MCF 10A (cell line): Measurements from ENCODE around the gene RGS16. TPM values are rescaled to one million over a fixed set of nuclear protein-coding genes. Genes with fewer than 3 reads are reported as not detected.

Experiments used
- BruUV-seq: library from RNA; stranded (reverse); fragments of 400-500 nt; replicated peaks from 2 replicates; lab custom pipeline; 2021; lab: Mats Ljungman, UMichigan
- CTCF ChIA-PET: fragments of 300-600 bp; sonication (Branson Sonifier 250); formaldehyde crosslinking; extraction: SDS; loops from one replicate; lab custom pipeline; 2021; ENCODE audit warnings: antibody characterized with exemption, inconsistent platforms; lab: Yijun Ruan, JAX
- POLR2A ChIA-PET: fragments of 300-600, 350-650 bp; sonication (Branson Sonifier 250); formaldehyde crosslinking; extraction: SDS; loops from one replicate; lab custom pipeline; 2020; ENCODE audit warnings: antibody characterized with exemption, inconsistent platforms; lab: Yijun Ruan, JAX
- DNase-seq: peaks from one replicate; pipeline ENCODE4 v3.0.0-alpha.2; 2018; ENCODE audit not compliant: unreplicated experiment
- H3K27ac Mint-ChIP-seq: one replicate; pipeline ENCODE4 v1.8.0; 2022; ENCODE audit warnings: mild to moderate bottlenecking, low read depth, mixed read lengths; ENCODE audit not compliant: unreplicated experiment
- H3K27me3 Mint-ChIP-seq: one replicate; pipeline ENCODE4 v1.8.0; 2022; ENCODE audit warnings: mixed read lengths; ENCODE audit not compliant: insufficient read depth, unreplicated experiment
- H3K36me3 Mint-ChIP-seq: one replicate; pipeline ENCODE4 v1.8.0; 2022; ENCODE audit warnings: mild to moderate bottlenecking, moderate library complexity, mixed read lengths; ENCODE audit not compliant: insufficient read depth, unreplicated experiment
- H3K4me1 Mint-ChIP-seq: one replicate; pipeline ENCODE4 v1.8.0; 2022; ENCODE audit warnings: mixed read lengths; ENCODE audit not compliant: insufficient read depth, unreplicated experiment
- H3K4me3 Mint-ChIP-seq: one replicate; pipeline ENCODE4 v1.8.0; 2022; ENCODE audit warnings: mild to moderate bottlenecking, moderate library complexity, mixed read lengths; ENCODE audit not compliant: unreplicated experiment
- H3K9me3 Mint-ChIP-seq: one replicate; pipeline ENCODE4 v1.8.0; 2022; ENCODE audit warnings: mixed read lengths; ENCODE audit not compliant: unreplicated experiment
- CTCF ChIP-seq: fragments of 200-600 bp; IDR thresholded peaks from one replicate; pipeline ENCODE4 v1.8.0; 2022; ENCODE audit warnings: antibody characterized with exemption, mild to moderate bottlenecking; ENCODE audit not compliant: unreplicated experiment
- intact Hi-C: fragments of 100-400 bp; cut with micrococcal nuclease; formaldehyde crosslinking; loops from 2 replicates; pipeline ENCODE4 v1.14.1; 2022
- total RNA-seq: library from RNA; stranded (reverse); gene quantifications from 2 replicates; pipeline ENCODE4 v1.2.3, GENCODE V29; 2022

The RGS16 gene
- total RNA-seq, 1 experiment from 2014 or later: 13.7 TPM

- TF ChIP-seq CTCF: no peak
- Mint-ChIP-seq H3K4me3 (no peak overlapping the region), H3K27me3 (no peaks in the 10 kb centered on the region), H3K4me1 (peaks cover 8% of the 10 kb centered on the region), H3K36me3 (no peaks in the 10 kb centered on the region), H3K27ac (no peak overlapping the region), H3K9me3 (no peaks in the 10 kb centered on the region)
- no peak for DNase-seq
- POLR2A ChIA-PET: interaction anchor here (0.6 kb wide), 1 partner anchor 35 kb away, joined by 3 read pairs; no protein-coding TSS in a partner anchor
- BruUV-seq: no TSS peak
- CTCF ChIA-PET: interaction anchor here (0.9 to 1.3 kb wide), 2 partner anchors 24 to 43 kb away, joined by 3 to 5 read pairs; no protein-coding TSS in a partner anchor
- intact Hi-C loops: no loop called here
Observed at GRCh38 chr1:182639330-182639729, 35.1 kb upstream of the RGS16 start.

GRCh38 chr1:182637769-182638168, 33.6 kb upstream of the RGS16 start:
- no peak for TF ChIP-seq CTCF
- H3K9me3 Mint-ChIP-seq: no peaks in the 10 kb centered on the region
- no peak for DNase-seq
- ChIA-PET POLR2A (no interaction called here), CTCF (interaction anchor here (0.6 to 1.0 kb wide), 4 partner anchors 37 to 1005 kb away, joined by 3 to 4 read pairs (median 3); no protein-coding TSS in a partner anchor)
- BruUV-seq: no TSS peak
- H3K27ac Mint-ChIP-seq: no peak overlapping the region
- no peaks in the 10 kb centered on the region for H3K4me1 Mint-ChIP-seq
- intact Hi-C loops: no loop called here
- H3K36me3 Mint-ChIP-seq: no peaks in the 10 kb centered on the region
- no peak overlapping the region for H3K4me3 Mint-ChIP-seq
- no peaks in the 10 kb centered on the region for H3K27me3 Mint-ChIP-seq

GRCh38 chr1:182635871-182636270, 31.7 kb upstream of the RGS16 start:
- no peak for TF ChIP-seq CTCF
- Mint-ChIP-seq H3K4me1 (peaks cover 4% of the 10 kb centered on the region), H3K9me3 (no peaks in the 10 kb centered on the region), H3K27me3 (no peaks in the 10 kb centered on the region), H3K27ac (no peak overlapping the region), H3K36me3 (no peaks in the 10 kb centered on the region), H3K4me3 (no peak overlapping the region)
- CTCF ChIA-PET: no interaction called here
- POLR2A ChIA-PET: interaction anchor here (1.1 kb wide), 1 partner anchor 25 kb away, joined by 4 read pairs; no protein-coding TSS in a partner anchor
- DNase-seq: no peak
- intact Hi-C loops: no loop called here
- BruUV-seq: no TSS peak

GRCh38 chr1:182634306-182635072, 30.3 kb upstream of the RGS16 start:
- Mint-ChIP-seq H3K4me1 (peaks cover 7% of the 10 kb centered on the region), H3K9me3 (no peaks in the 10 kb centered on the region), H3K27ac (no peak overlapping the region), H3K36me3 (no peaks in the 10 kb centered on the region), H3K27me3 (no peaks in the 10 kb centered on the region), H3K4me3 (no peak overlapping the region)
- TF ChIP-seq CTCF: no peak
- CTCF ChIA-PET: no interaction called here
- no peak for DNase-seq
- intact Hi-C loops: no loop called here
- POLR2A ChIA-PET: interaction anchor here (1.5 kb wide), 1 partner anchor 28 kb away, joined by 5 read pairs; no protein-coding TSS in a partner anchor
- no TSS peak for BruUV-seq
